ENCODE measurements around the gene ALDH1L2. TPM values are rescaled to one million over a fixed set of nuclear protein-coding genes. Genes with fewer than 3 reads are reported as not detected.

ALDH1L2 gene
- polyA plus RNA-seq, 1 donor (not counting 4 experiments of a cell fraction or from before 2014, with no cell fraction given) = 1.8 TPM

DNA sequence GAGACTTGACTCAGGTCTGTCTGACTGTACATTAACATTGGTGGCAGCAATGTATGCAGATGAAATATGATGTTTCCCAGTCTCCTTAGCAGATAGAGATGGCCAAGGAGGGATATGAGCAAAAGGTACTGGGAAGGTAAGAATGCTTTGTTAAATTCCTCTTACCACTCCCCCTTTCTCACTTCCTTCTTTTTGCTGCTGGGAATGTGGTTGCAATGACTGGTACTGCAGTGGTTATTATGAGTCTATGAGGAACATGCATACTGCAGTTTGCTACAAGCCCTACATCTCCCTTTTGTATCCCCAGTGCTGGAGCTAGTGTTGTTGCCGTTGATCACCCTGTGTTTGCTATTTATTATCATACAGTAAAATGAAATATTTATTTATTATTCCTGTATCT is 35.9 kb downstream of the ALDH1L2 start:
- FAIRE-seq = no peak
- dilution Hi-C loops (cut with MboI; ENCODE audit: extremely low pct_ligation_motif_present, low sequenced_read_pairs) = no loop called here
- Histone ChIP-seq H4K20me1 (ENCODE audit: control insufficient read depth, extremely low read depth, insufficient read depth, low read length) (no peaks in the 10 kb centered on the region), H3K4me3 (ENCODE audit: control insufficient read depth in 2 of 3, extremely low read depth in 1 of 3, insufficient read depth in 2 of 3, low read depth in 1 of 3, low read length in 3 of 3) (no peak overlapping the region), H3K36me3 (ENCODE audit: control insufficient read depth in 2 of 2, extremely low read depth in 1 of 2, insufficient read depth in 2 of 2, low read length in 2 of 2) (no peaks in the 10 kb centered on the region), H3K9ac (ENCODE audit: control insufficient read depth, extremely low read depth, insufficient read depth, low read length) (no peak overlapping the region), H3K27me3 (ENCODE audit: control insufficient read depth, extremely low read depth, insufficient read depth, low read length) (no peaks in the 10 kb centered on the region), H2AFZ (ENCODE audit: control insufficient read depth, low read length) (no peak overlapping the region), H3K9me1 (ENCODE audit: control insufficient read depth, extremely low read depth, insufficient read depth, low read length) (no peaks in the 10 kb centered on the region), H3K27ac (ENCODE audit: control insufficient read depth, insufficient read depth, low read length) (no peak overlapping the region), H3K4me2 (ENCODE audit: control insufficient read depth, extremely low read depth, insufficient read depth, low read depth, low read length) (no peak overlapping the region), H3K79me2 (ENCODE audit: control insufficient read depth, insufficient read depth, low read length) (no peaks in the 10 kb centered on the region), H3K9me3 (ENCODE audit: control insufficient read depth, low read depth, low read length) (no peaks in the 10 kb centered on the region), H3K4me1 (ENCODE audit: control insufficient read depth, extremely low read depth, insufficient read depth, low read length) (no peaks in the 10 kb centered on the region)
- no peak for TF ChIP-seq EZH2 (IDR thresholded peaks at IDR 0.05; ENCODE audit: low read length)
- TF ChIP-seq, protein P1, sequence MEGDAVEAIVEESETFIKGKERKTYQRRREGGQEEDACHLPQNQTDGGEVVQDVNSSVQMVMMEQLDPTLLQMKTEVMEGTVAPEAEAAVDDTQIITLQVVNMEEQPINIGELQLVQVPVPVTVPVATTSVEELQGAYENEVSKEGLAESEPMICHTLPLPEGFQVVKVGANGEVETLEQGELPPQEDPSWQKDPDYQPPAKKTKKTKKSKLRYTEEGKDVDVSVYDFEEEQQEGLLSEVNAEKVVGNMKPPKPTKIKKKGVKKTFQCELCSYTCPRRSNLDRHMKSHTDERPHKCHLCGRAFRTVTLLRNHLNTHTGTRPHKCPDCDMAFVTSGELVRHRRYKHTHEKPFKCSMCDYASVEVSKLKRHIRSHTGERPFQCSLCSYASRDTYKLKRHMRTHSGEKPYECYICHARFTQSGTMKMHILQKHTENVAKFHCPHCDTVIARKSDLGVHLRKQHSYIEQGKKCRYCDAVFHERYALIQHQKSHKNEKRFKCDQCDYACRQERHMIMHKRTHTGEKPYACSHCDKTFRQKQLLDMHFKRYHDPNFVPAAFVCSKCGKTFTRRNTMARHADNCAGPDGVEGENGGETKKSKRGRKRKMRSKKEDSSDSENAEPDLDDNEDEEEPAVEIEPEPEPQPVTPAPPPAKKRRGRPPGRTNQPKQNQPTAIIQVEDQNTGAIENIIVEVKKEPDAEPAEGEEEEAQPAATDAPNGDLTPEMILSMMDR (optimal IDR thresholded peaks at IDR 0.05 in 1 of 3, IDR thresholded peaks at IDR 0.05 in 1 of 3, conservative IDR thresholded peaks at IDR 0.05 in 1 of 3; ENCODE audit: extremely low read depth in 1 of 3, insufficient read depth in 2 of 3, low read length in 3 of 3) = no peak
- no peak for DNase-seq (ENCODE audit: low read depth, low spot score)

DNA sequence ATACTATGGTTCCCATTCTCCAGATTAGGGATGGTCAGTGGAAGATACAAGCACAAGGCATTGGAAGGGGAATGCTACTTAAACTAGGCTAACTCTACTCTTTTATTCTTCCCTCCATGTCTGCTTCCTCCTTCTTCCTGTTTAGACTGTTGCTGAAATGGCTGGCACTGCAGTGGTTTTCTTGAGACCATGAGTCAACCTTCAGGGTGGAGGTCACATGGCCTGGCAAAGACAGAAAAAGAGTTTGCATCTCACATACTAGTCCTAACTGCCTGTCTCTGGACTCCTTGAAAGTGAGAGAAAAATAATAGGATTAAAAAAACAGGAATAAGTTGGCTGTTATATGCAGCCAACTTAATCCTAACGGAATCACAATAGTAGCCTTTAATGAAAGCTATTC is 37.0 kb downstream of the ALDH1L2 start:
- H3K27me3 ChIP-seq (ENCODE audit: control insufficient read depth, extremely low read depth, insufficient read depth, low read length) = no peaks in the 10 kb centered on the region
- no peaks in the 10 kb centered on the region for H3K36me3 ChIP-seq (ENCODE audit: control insufficient read depth in 2 of 2, extremely low read depth in 1 of 2, insufficient read depth in 2 of 2, low read length in 2 of 2)
- H3K4me2 ChIP-seq (ENCODE audit: control insufficient read depth, extremely low read depth, insufficient read depth, low read depth, low read length) = no peak overlapping the region
- no peak overlapping the region for H2AFZ ChIP-seq (ENCODE audit: control insufficient read depth, low read length)
- dilution Hi-C loops (cut with MboI; ENCODE audit: extremely low pct_ligation_motif_present, low sequenced_read_pairs) = no loop called here
- no peak for FAIRE-seq
- H3K4me1 ChIP-seq (ENCODE audit: control insufficient read depth, extremely low read depth, insufficient read depth, low read length) = no peaks in the 10 kb centered on the region
- H3K9me3 ChIP-seq (ENCODE audit: control insufficient read depth, low read depth, low read length) = no peaks in the 10 kb centered on the region
- H3K9me1 ChIP-seq (ENCODE audit: control insufficient read depth, extremely low read depth, insufficient read depth, low read length) = no peaks in the 10 kb centered on the region
- no peaks in the 10 kb centered on the region for H4K20me1 ChIP-seq (ENCODE audit: control insufficient read depth, extremely low read depth, insufficient read depth, low read length)
- no peak overlapping the region for H3K27ac ChIP-seq (ENCODE audit: control insufficient read depth, insufficient read depth, low read length)
- DNase-seq (ENCODE audit: low read depth, low spot score) = no peak
- no peak overlapping the region for H3K4me3 ChIP-seq (ENCODE audit: control insufficient read depth in 2 of 3, extremely low read depth in 1 of 3, insufficient read depth in 2 of 3, low read depth in 1 of 3, low read length in 3 of 3)
- H3K9ac ChIP-seq (ENCODE audit: control insufficient read depth, extremely low read depth, insufficient read depth, low read length) = no peak overlapping the region
- no peaks in the 10 kb centered on the region for H3K79me2 ChIP-seq (ENCODE audit: control insufficient read depth, insufficient read depth, low read length)
- TF ChIP-seq EZH2 (IDR thresholded peaks at IDR 0.05; ENCODE audit: low read length) = no peak
- TF ChIP-seq, protein P1 (optimal IDR thresholded peaks at IDR 0.05 in 1 of 3, IDR thresholded peaks at IDR 0.05 in 1 of 3, conservative IDR thresholded peaks at IDR 0.05 in 1 of 3; ENCODE audit: extremely low read depth in 1 of 3, insufficient read depth in 2 of 3, low read length in 3 of 3) = no peak
